ENCODE data around the gene TMEM232. TPM values are rescaled to one million over a fixed set of nuclear protein-coding genes. Genes with fewer than 3 reads are reported as not detected.

TMEM232 gene
- total and polyA plus RNA-seq, 2 donors (not counting 3 experiments of a cell fraction or from before 2014, with no cell fraction given) = 0.17 to 0.38 TPM

GRCh38 chr5:110612794-110613247, 113.7 kb downstream of the TMEM232 start:
- no peaks in the 10 kb centered on the region for H4K20me1 ChIP-seq (replicated peaks; ENCODE audit: control insufficient read depth, extremely low read depth, insufficient read depth, low read length)
- H3K4me1 ChIP-seq (ENCODE audit: control insufficient read depth, extremely low read depth, insufficient read depth, low read length) = no peaks in the 10 kb centered on the region
- TF ChIP-seq GATA2 (IDR thresholded peaks at IDR 0.05; ENCODE audit: insufficient read depth, insufficient read length, low read depth, low read length) (no peak), CTCF (IDR thresholded peaks at IDR 0.05; ENCODE audit: extremely low read depth in 1 of 2, insufficient read depth in 1 of 2, low read depth in 1 of 2, low read length in 2 of 2) (no peak)
- no peaks in the 10 kb centered on the region for H3K27me3 ChIP-seq (ENCODE audit: control insufficient read depth in 2 of 2, insufficient read depth in 2 of 2, low read length in 2 of 2)
- dilution Hi-C loops (cut with MboI; ENCODE audit: extremely low pct_ligation_motif_present, low sequenced_read_pairs) (no loop called here), intact Hi-C loops (cut with micrococcal nuclease) (no loop called here)
- no peaks in the 10 kb centered on the region for H3K79me2 ChIP-seq (ENCODE audit: control insufficient read depth, insufficient read depth, low read length)
- H3K9ac ChIP-seq (replicated peaks; ENCODE audit: extremely low read depth, insufficient read depth, low read length) = no peak overlapping the region
- no peak overlapping the region for H3K4me3 ChIP-seq (replicated peaks in 1 of 3; ENCODE audit: insufficient read depth in 1 of 3, low read depth in 1 of 3, low read length in 3 of 3)
- no TSS peak for BruUV-seq (replicated peaks)
- ChIA-PET POLR2A (no interaction called here), CTCF (interaction anchor here (0.9 kb wide), 1 partner anchor 14 kb away, joined by 3 read pairs; no protein-coding TSS in a partner anchor)
- no peaks in the 10 kb centered on the region for H3K9me3 ChIP-seq (replicated peaks; ENCODE audit: control insufficient read depth, insufficient read depth, low read length)
- no peaks in the 10 kb centered on the region for H3K9me1 ChIP-seq (replicated peaks; ENCODE audit: control insufficient read depth, extremely low read depth, insufficient read depth, low read length)
- H3K36me3 ChIP-seq (ENCODE audit: control insufficient read depth in 2 of 2, extremely low read depth in 1 of 2, insufficient read depth in 2 of 2, low read length in 2 of 2) = no peaks in the 10 kb centered on the region
- H3K27ac ChIP-seq (ENCODE audit: insufficient read depth, low read depth, low read length) = no peak overlapping the region
- DNase-seq (ENCODE audit: low read depth, low spot score) (no peak), FAIRE-seq (no peak)
- no peak overlapping the region for H3K4me2 ChIP-seq (ENCODE audit: insufficient read depth, low read length)
- no peak overlapping the region for H2AFZ ChIP-seq (ENCODE audit: low read depth, low read length)

- no peak overlapping the region for H2AFZ ChIP-seq (ENCODE audit: low read depth, low read length)
- no peaks in the 10 kb centered on the region for H3K4me1 ChIP-seq (ENCODE audit: control insufficient read depth, extremely low read depth, insufficient read depth, low read length)
- DNase-seq (ENCODE audit: low read depth, low spot score) (no peak), FAIRE-seq (no peak)
- no peaks in the 10 kb centered on the region for H3K36me3 ChIP-seq (ENCODE audit: control insufficient read depth in 2 of 2, extremely low read depth in 1 of 2, insufficient read depth in 2 of 2, low read length in 2 of 2)
- no peak overlapping the region for H3K9ac ChIP-seq (replicated peaks; ENCODE audit: extremely low read depth, insufficient read depth, low read length)
- no peaks in the 10 kb centered on the region for H3K9me3 ChIP-seq (replicated peaks; ENCODE audit: control insufficient read depth, insufficient read depth, low read length)
- TF ChIP-seq FOS (IDR thresholded peaks at IDR 0.05; ENCODE audit: borderline replicate concordance, insufficient read depth, low read length) = no peak
- no peak for TF ChIP-seq CTCF (IDR thresholded peaks at IDR 0.05; ENCODE audit: extremely low read depth in 1 of 2, insufficient read depth in 1 of 2, low read depth in 1 of 2, low read length in 2 of 2)
- no peak for TF ChIP-seq MYC (IDR thresholded peaks at IDR 0.05; ENCODE audit: low read depth, low read length)
- no peak for TF ChIP-seq JUN (IDR thresholded peaks at IDR 0.05; ENCODE audit: borderline replicate concordance, insufficient read depth, insufficient read length, low read depth)
- no peak for TF ChIP-seq POLR2A (IDR thresholded peaks at IDR 0.05; ENCODE audit: low read depth, low read length)
- no peak for TF ChIP-seq POLR2AphosphoS5 (IDR thresholded peaks at IDR 0.05; ENCODE audit: insufficient read depth, low read depth, low read length)
- no peak for TF ChIP-seq EZH2 (IDR thresholded peaks at IDR 0.05; ENCODE audit: borderline replicate concordance, low read depth, low read length, severe bottlenecking)
- no peak for TF ChIP-seq MAX (IDR thresholded peaks at IDR 0.05; ENCODE audit: insufficient read depth, insufficient read length)
- TF ChIP-seq GATA2 (IDR thresholded peaks at IDR 0.05; ENCODE audit: insufficient read depth, insufficient read length, low read depth, low read length) = no peak
- dilution Hi-C loops (cut with MboI; ENCODE audit: extremely low pct_ligation_motif_present, low sequenced_read_pairs) = no loop called here
- H3K79me2 ChIP-seq (ENCODE audit: control insufficient read depth, insufficient read depth, low read length) = no peaks in the 10 kb centered on the region
- H3K4me2 ChIP-seq (ENCODE audit: insufficient read depth, low read length) = no peak overlapping the region
- POLR2A ChIA-PET = no interaction called here
- no peaks in the 10 kb centered on the region for H3K9me1 ChIP-seq (replicated peaks; ENCODE audit: control insufficient read depth, extremely low read depth, insufficient read depth, low read length)
- H3K27me3 ChIP-seq (ENCODE audit: control insufficient read depth in 2 of 2, insufficient read depth in 2 of 2, low read length in 2 of 2) = no peaks in the 10 kb centered on the region
- H3K27ac ChIP-seq (ENCODE audit: insufficient read depth, low read depth, low read length) = no peak overlapping the region
- intact Hi-C loops (cut with micrococcal nuclease) = no loop called here
- BruUV-seq (replicated peaks) = no TSS peak
- CTCF ChIA-PET = interaction anchor here (0.9 kb wide), 1 partner anchor 15 kb away, joined by 3 read pairs; no protein-coding TSS in a partner anchor
- H3K4me3 ChIP-seq (replicated peaks in 1 of 3; ENCODE audit: insufficient read depth in 1 of 3, low read depth in 1 of 3, low read length in 3 of 3) = no peak overlapping the region
- no peaks in the 10 kb centered on the region for H4K20me1 ChIP-seq (replicated peaks; ENCODE audit: control insufficient read depth, extremely low read depth, insufficient read depth, low read length)
These were observed 114.7 kb downstream of the TMEM232 start for GRCh38 chr5:110611817-110612216.
